K562 (cell line): Measurements from ENCODE around the gene TP53RK. TPM values are rescaled to one million over a fixed set of nuclear protein-coding genes. Genes with fewer than 3 reads are reported as not detected.

Experiments used
- BACH1 ChIP-seq: fragments of 200-800 bp; sonication (Bioruptor generic); IDR thresholded peaks from 2 replicates; pipeline ENCODE4 v1.6.1; 2016; ENCODE audit warnings: missing genetic modification characterization, missing compliant biosample characterization
- CBFA2T3 ChIP-seq: fragments of 450-650 bp; IDR thresholded peaks from 2 replicates; pipeline ENCODE4 v1.6.1; 2017
- CCNT2 ChIP-seq: IDR thresholded peaks from 2 replicates; pipeline ENCODE4 v1.6.1; 2011; ENCODE audit warnings: borderline replicate concordance, low read depth, mild to moderate bottlenecking, moderate library complexity, mixed read lengths, low read length; ENCODE audit not compliant: insufficient read length; ENCODE audit errors: extremely low read depth
- E2F3 ChIP-seq: fragments of 250-450 bp; sonication (Bioruptor Pico); IDR thresholded peaks from 2 replicates; pipeline ENCODE4 v1.4.0; 2020; ENCODE audit warnings: mild to moderate bottlenecking
- ELF2 ChIP-seq: fragments of 250-450 bp; sonication (Bioruptor Pico); IDR thresholded peaks from 2 replicates; pipeline ENCODE4 v1.5.0; 2021; ENCODE audit warnings: mild to moderate bottlenecking
- HMG20A ChIP-seq: fragments of 450-650 bp; formaldehyde crosslinking; conservative IDR thresholded peaks from 2 replicates; pipeline ENCODE4 v1.4.0; 2020; ENCODE audit warnings: mild to moderate bottlenecking, mixed read lengths
- KLF10 ChIP-seq: fragments of 250-450 bp; sonication (Bioruptor Pico); IDR thresholded peaks from 2 replicates; pipeline ENCODE4 v1.6.1; 2021; ENCODE audit warnings: matching md5 sums
- LEF1 ChIP-seq: fragments of 450-650 bp; IDR thresholded peaks from 2 replicates; pipeline ENCODE4 v1.6.1; 2016; ENCODE audit warnings: mild to moderate bottlenecking
- MCM3 ChIP-seq: fragments of 450-650 bp; IDR thresholded peaks from 2 replicates; pipeline ENCODE4 v1.6.1; 2016
- SIRT6 ChIP-seq: IDR thresholded peaks from one replicate; pipeline ENCODE4 v1.6.1; 2012; ENCODE audit warnings: low read depth, mild to moderate bottlenecking, control low read depth, inconsistent platforms, low read length, moderate library complexity
- SP1 ChIP-seq: sonication (generic); formaldehyde crosslinking; IDR thresholded peaks from 2 replicates; pipeline ENCODE4 v1.8.1; 2022; ENCODE audit warnings: mild to moderate bottlenecking, missing genetic modification reagents
- STAT5B ChIP-seq: fragments of 250-450 bp; sonication (Bioruptor Pico); IDR thresholded peaks from 2 replicates; pipeline ENCODE4 v1.8.0; 2021; ENCODE audit warnings: mild to moderate bottlenecking, inconsistent platforms
- TBP ChIP-seq: optimal IDR thresholded peaks from 2 replicates; pipeline ENCODE3; 2011; ENCODE audit warnings: low read depth, low read length, improper control_type of control experiment
- ZBTB7A ChIP-seq: IDR thresholded peaks from 2 replicates; pipeline ENCODE4 v1.6.1; 2011; ENCODE audit warnings: low read depth, mild to moderate bottlenecking, low read length, moderate library complexity, borderline replicate concordance; ENCODE audit not compliant: control insufficient read depth
- ZNF184 ChIP-seq: sonication (generic); formaldehyde crosslinking; IDR thresholded peaks from 2 replicates; pipeline ENCODE4 v1.5.0; 2020; ENCODE audit warnings: missing genetic modification reagents
- ZNF41 ChIP-seq: fragments of 250-450 bp; sonication (Bioruptor Pico); conservative IDR thresholded peaks from 2 replicates; pipeline ENCODE4 v1.4.0; 2020; ENCODE audit warnings: mild to moderate bottlenecking
- ZSCAN29 ChIP-seq: fragments of 450-650 bp; IDR thresholded peaks from 2 replicates; pipeline ENCODE4 v1.6.1; 2017
- polyA plus RNA-seq, 8 experiments: library from polyadenylated mRNA; depleted of rRNA in 4 of 8; stranded (reverse) in 5 of 8; unstranded in 3 of 8; fragments of >200 nt; fragmentation: Nextera tagmentation in 2 of 8; fragmentation: Illumina TruSeq in 1 of 8; extraction: Ambion mirVana in 2 of 8; extraction: Trizol in 1 of 8; gene quantifications; 2 replicates each; pipeline versions ENCODE4 v1.2.1 to v1.2.3, GENCODE V29; 2011 to 2014; ENCODE audit warnings: inconsistent platforms in 1 of 8, missing spikeins in 1 of 8
- total RNA-seq, 7 experiments: library from RNA; depleted of rRNA in 6 of 7; stranded (reverse); fragments of >200 nt in 6 of 7; fragmentation: Illumina TruSeq in 2 of 7; extraction: Trizol in 2 of 7; gene quantifications; 2 replicates each; pipeline versions ENCODE4 v1.2.1 to v1.2.3, GENCODE V29; 2011 to 2021; ENCODE audit warnings: low replicate concordance in 1 of 7
- TF ChIP-seq, protein P1 (sequence below): fragments of 250-450 bp; sonication (Bioruptor Pico); IDR thresholded peaks from 2 replicates; pipeline ENCODE4 v1.5.0; 2022; ENCODE audit warnings: mild to moderate bottlenecking
- TF ChIP-seq, protein P2 (sequence below): fragments of 450-650 bp; formaldehyde crosslinking; conservative IDR thresholded peaks from 2 replicates; pipeline ENCODE4 v1.4.0; 2022; ENCODE audit warnings: mild to moderate bottlenecking, missing genetic modification characterization

TP53RK gene
- total and polyA plus RNA-seq, 9 of the 15 experiments (the other 6 are each of a cell fraction or from before 2014, with no cell fraction given), result 2.9 to 43.5 (median 17.2) TPM

DNA sequence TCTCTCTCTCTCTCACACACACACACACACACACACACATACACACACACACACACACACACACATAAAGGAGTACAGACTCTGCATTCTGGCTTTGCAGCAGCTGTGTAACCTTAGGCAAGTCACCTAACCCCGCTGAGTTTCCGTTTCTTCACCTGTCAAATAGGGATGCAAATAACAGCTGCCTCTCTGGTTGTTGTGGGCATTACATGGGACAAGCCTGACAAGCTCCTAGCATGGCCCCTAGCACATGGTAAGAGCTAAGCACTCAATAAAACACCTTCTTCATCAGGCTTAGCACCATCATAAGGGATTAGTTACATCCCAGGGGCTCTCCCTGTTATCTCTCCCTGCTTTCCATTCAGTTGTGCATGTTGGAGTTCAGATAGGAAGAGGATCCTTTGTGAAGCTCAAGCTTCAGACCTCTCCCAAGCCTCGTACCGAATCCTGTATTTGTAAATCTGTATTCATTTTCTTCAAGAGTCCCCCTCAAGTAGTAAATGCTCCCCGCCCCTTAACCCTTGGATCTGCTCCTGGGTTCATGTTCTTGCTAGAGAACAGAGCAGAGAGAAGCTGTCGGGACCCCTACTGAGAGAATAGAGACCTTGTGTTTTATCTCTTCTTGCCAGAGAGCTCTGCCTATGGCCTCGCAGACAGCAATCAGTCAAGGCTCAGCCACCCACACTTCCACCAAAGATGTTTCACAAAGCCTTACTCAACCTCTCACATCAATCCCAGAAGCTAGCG is 40.2 kb downstream of the TP53RK start (continued):
- TF ChIP-seq SP1 (no peak), ELF2 (CRISPR knock-in tag) (no peak), HMG20A (CRISPR knock-in tag) (no peak), STAT5B (CRISPR knock-in tag) (no peak), ZNF184 (CRISPR knock-in tag) (no peak), ZSCAN29 (no peak), MCM3 (no peak; the same call in 1 of the 2 replicates), LEF1 (peak; percentile 57; the same call in 1 of the 2 replicates), KLF10 (no peak), SIRT6 (no peak), TBP (no peak), BACH1 (tag) (no peak), ZBTB7A (peak; percentile 60), CCNT2 (no peak), E2F3 (no peak), ZNF41 (CRISPR knock-in tag) (no peak), CBFA2T3 (peak; percentile 95)
- TF ChIP-seq, protein P1, sequence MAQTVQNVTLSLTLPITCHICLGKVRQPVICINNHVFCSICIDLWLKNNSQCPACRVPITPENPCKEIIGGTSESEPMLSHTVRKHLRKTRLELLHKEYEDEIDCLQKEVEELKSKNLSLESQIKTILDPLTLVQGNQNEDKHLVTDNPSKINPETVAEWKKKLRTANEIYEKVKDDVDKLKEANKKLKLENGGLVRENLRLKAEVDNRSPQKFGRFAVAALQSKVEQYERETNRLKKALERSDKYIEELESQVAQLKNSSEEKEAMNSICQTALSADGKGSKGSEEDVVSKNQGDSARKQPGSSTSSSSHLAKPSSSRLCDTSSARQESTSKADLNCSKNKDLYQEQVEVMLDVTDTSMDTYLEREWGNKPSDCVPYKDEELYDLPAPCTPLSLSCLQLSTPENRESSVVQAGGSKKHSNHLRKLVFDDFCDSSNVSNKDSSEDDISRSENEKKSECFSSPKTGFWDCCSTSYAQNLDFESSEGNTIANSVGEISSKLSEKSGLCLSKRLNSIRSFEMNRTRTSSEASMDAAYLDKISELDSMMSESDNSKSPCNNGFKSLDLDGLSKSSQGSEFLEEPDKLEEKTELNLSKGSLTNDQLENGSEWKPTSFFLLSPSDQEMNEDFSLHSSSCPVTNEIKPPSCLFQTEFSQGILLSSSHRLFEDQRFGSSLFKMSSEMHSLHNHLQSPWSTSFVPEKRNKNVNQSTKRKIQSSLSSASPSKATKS (CRISPR knock-in tag), result no peak
- TF ChIP-seq, protein P2, sequence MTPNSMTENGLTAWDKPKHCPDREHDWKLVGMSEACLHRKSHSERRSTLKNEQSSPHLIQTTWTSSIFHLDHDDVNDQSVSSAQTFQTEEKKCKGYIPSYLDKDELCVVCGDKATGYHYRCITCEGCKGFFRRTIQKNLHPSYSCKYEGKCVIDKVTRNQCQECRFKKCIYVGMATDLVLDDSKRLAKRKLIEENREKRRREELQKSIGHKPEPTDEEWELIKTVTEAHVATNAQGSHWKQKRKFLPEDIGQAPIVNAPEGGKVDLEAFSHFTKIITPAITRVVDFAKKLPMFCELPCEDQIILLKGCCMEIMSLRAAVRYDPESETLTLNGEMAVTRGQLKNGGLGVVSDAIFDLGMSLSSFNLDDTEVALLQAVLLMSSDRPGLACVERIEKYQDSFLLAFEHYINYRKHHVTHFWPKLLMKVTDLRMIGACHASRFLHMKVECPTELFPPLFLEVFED (CRISPR knock-in tag), result no peak
